ENCODE measurements around the gene OR5F1. TPM values are rescaled to one million over a fixed set of nuclear protein-coding genes. Genes with fewer than 3 reads are reported as not detected.

OR5F1 gene
- not detected for total RNA-seq
- polyA plus RNA-seq (ENCODE audit: insufficient read depth in 1 of 8, insufficient read length in 8 of 8, low replicate concordance in 1 of 8), result not detected
- long read RNA-seq, donor 1, result 0 reads
- long read RNA-seq, donor 2, result 0 reads
- long read RNA-seq, donor 3, result 0 reads
- long read RNA-seq, donor 4, result 0 reads
- long read RNA-seq, donor 5, result 0 reads
- long read RNA-seq, donor 6, result 0 reads
- long read RNA-seq, donor 7, result 0 reads
- long read RNA-seq, donor 8, partial matches to known transcripts, result 0 of 1 reads
- long read RNA-seq, donor 8, other reads (novel, unspliced or antisense), result 0 of 1 reads
- long read RNA-seq, donor 9, result 0 reads
- long read RNA-seq, donor 10, result 0 reads
- long read RNA-seq, donor 11, result 0 reads

- DNase-seq, result no peak
- Histone ChIP-seq H3K27me3 (ENCODE audit: control insufficient read depth, insufficient read depth, low read length) (no peaks in the 10 kb centered on the region), H3K9me3 (replicated peaks; ENCODE audit: control insufficient read depth, low read depth, low read length) (peaks cover 7% of the 10 kb centered on the region), H3K36me3 (ENCODE audit: control insufficient read depth, insufficient read depth, low read length) (no peaks in the 10 kb centered on the region), H3K4me3 (ENCODE audit: low read length) (no peak within 1 kb of the TSS), H3K27ac (ENCODE audit: low read length) (no peak within 1 kb of the TSS), H3K4me1 (ENCODE audit: control insufficient read depth, insufficient read depth, low read length) (no peaks in the 10 kb centered on the region)
- no CpG with 5 or more reads among the region's 2 CpGs for WGBS (ENCODE audit: insufficient coverage)
Measured at GRCh38 chr11:55994525-55994924, at the start of gene OR5F1. Gene OR5F1 (minus strand): TSS chr11:55994625. CDS start chr11:55994625, 0 bp downstream.

- no peaks in the 10 kb centered on the region for H3K4me1 ChIP-seq (ENCODE audit: control insufficient read depth, insufficient read depth, low read length)
- H3K27me3 ChIP-seq (ENCODE audit: control insufficient read depth, insufficient read depth, low read length), result no peaks in the 10 kb centered on the region
- H3K4me3 ChIP-seq (ENCODE audit: low read length), result no peak within 1 kb of the TSS
- no peak for DNase-seq
- H3K9me3 ChIP-seq (replicated peaks; ENCODE audit: control insufficient read depth, low read depth, low read length), result peaks cover 16% of the 10 kb centered on the region
- H3K36me3 ChIP-seq (ENCODE audit: control insufficient read depth, insufficient read depth, low read length), result no peaks in the 10 kb centered on the region
- no peak within 1 kb of the TSS for H3K27ac ChIP-seq (ENCODE audit: low read length)
Measured at GRCh38 chr11:56027354-56027753, 32.9 kb upstream of the OR5F1 start, which contains the start of gene OR5AS1. Gene OR5AS1 (plus strand): TSS chr11:56027654. CDS start chr11:56030419, 2,765 bp downstream.

GRCh38 chr11:56013805-56014204 lies 19.4 kb upstream of the OR5F1 start:
- Histone ChIP-seq H3K9me3 (replicated peaks; ENCODE audit: control insufficient read depth, low read depth, low read length) (peaks cover 19% of the 10 kb centered on the region), H3K4me3 (ENCODE audit: low read length) (no peak overlapping the region), H3K4me1 (ENCODE audit: control insufficient read depth, insufficient read depth, low read length) (no peaks in the 10 kb centered on the region), H3K36me3 (ENCODE audit: control insufficient read depth, insufficient read depth, low read length) (no peaks in the 10 kb centered on the region), H3K27me3 (ENCODE audit: control insufficient read depth, insufficient read depth, low read length) (no peaks in the 10 kb centered on the region), H3K27ac (ENCODE audit: low read length) (no peak overlapping the region)
- no peak for DNase-seq
- WGBS (ENCODE audit: insufficient coverage), result no CpG with 5 or more reads among the region's 2 CpGs

GRCh38 chr11:56010716-56011115 lies 16.3 kb upstream of the OR5F1 start:
- Histone ChIP-seq H3K4me1 (ENCODE audit: control insufficient read depth, insufficient read depth, low read length) (no peaks in the 10 kb centered on the region), H3K27ac (ENCODE audit: low read length) (no peak overlapping the region), H3K9me3 (replicated peaks; ENCODE audit: control insufficient read depth, low read depth, low read length) (peaks cover 15% of the 10 kb centered on the region), H3K4me3 (ENCODE audit: low read length) (no peak overlapping the region), H3K27me3 (ENCODE audit: control insufficient read depth, insufficient read depth, low read length) (no peaks in the 10 kb centered on the region), H3K36me3 (ENCODE audit: control insufficient read depth, insufficient read depth, low read length) (no peaks in the 10 kb centered on the region)
- no peak for DNase-seq

- H3K27ac ChIP-seq (ENCODE audit: low read length), result no peak overlapping the region
- no peaks in the 10 kb centered on the region for H3K36me3 ChIP-seq (ENCODE audit: control insufficient read depth, insufficient read depth, low read length)
- H3K4me1 ChIP-seq (ENCODE audit: control insufficient read depth, insufficient read depth, low read length), result no peaks in the 10 kb centered on the region
- H3K4me3 ChIP-seq (ENCODE audit: low read length), result no peak overlapping the region
- H3K27me3 ChIP-seq (ENCODE audit: control insufficient read depth, insufficient read depth, low read length), result no peaks in the 10 kb centered on the region
- peaks cover 22% of the 10 kb centered on the region for H3K9me3 ChIP-seq (replicated peaks; ENCODE audit: control insufficient read depth, low read depth, low read length)
- 62% methylated on average over 3 of the region's 3 CpGs for whole genome bisulfite sequencing (ENCODE audit: insufficient coverage)
- no peak for DNase-seq
Measured at GRCh38 chr11:55970935-55971334, 23.5 kb downstream of the OR5F1 start.

GRCh38 chr11:55969845-55970244 lies 24.6 kb downstream of the OR5F1 start, which contains the start of gene OR10AG1:
Gene OR10AG1 (minus strand): TSS chr11:55969945. CDS start chr11:55969907, 38 bp downstream.
- no CpG with 5 or more reads among the region's 2 CpGs for WGBS (ENCODE audit: insufficient coverage)
- H3K4me3 ChIP-seq (ENCODE audit: low read length), result no peak within 1 kb of the TSS
- H3K36me3 ChIP-seq (ENCODE audit: control insufficient read depth, insufficient read depth, low read length), result no peaks in the 10 kb centered on the region
- H3K4me1 ChIP-seq (ENCODE audit: control insufficient read depth, insufficient read depth, low read length), result no peaks in the 10 kb centered on the region
- H3K9me3 ChIP-seq (replicated peaks; ENCODE audit: control insufficient read depth, low read depth, low read length), result peaks cover 22% of the 10 kb centered on the region
- DNase-seq, result no peak
- H3K27me3 ChIP-seq (ENCODE audit: control insufficient read depth, insufficient read depth, low read length), result no peaks in the 10 kb centered on the region
- no peak within 1 kb of the TSS for H3K27ac ChIP-seq (ENCODE audit: low read length)

GRCh38 chr11:55967914-55968313 lies 26.5 kb downstream of the OR5F1 start:
- no peaks in the 10 kb centered on the region for H3K36me3 ChIP-seq (ENCODE audit: control insufficient read depth, insufficient read depth, low read length)
- 57% methylated on average over 2 of the region's 5 CpGs for WGBS (ENCODE audit: insufficient coverage)
- H3K4me1 ChIP-seq (ENCODE audit: control insufficient read depth, insufficient read depth, low read length), result no peaks in the 10 kb centered on the region
- DNase-seq, result no peak
- no peaks in the 10 kb centered on the region for H3K27me3 ChIP-seq (ENCODE audit: control insufficient read depth, insufficient read depth, low read length)
- no peak overlapping the region for H3K4me3 ChIP-seq (ENCODE audit: low read length)
- no peak overlapping the region for H3K27ac ChIP-seq (ENCODE audit: low read length)
- peaks cover 19% of the 10 kb centered on the region for H3K9me3 ChIP-seq (replicated peaks; ENCODE audit: control insufficient read depth, low read depth, low read length)

GRCh38 chr11:55966391-55966790 lies 28.0 kb downstream of the OR5F1 start:
- DNase-seq, result no peak
- no CpG with 5 or more reads among the region's 2 CpGs for WGBS (ENCODE audit: insufficient coverage)
- Histone ChIP-seq H3K4me1 (ENCODE audit: control insufficient read depth, insufficient read depth, low read length) (no peaks in the 10 kb centered on the region), H3K4me3 (ENCODE audit: low read length) (no peak overlapping the region), H3K27ac (ENCODE audit: low read length) (no peak overlapping the region), H3K27me3 (ENCODE audit: control insufficient read depth, insufficient read depth, low read length) (no peaks in the 10 kb centered on the region), H3K9me3 (replicated peaks; ENCODE audit: control insufficient read depth, low read depth, low read length) (peaks cover 25% of the 10 kb centered on the region), H3K36me3 (ENCODE audit: control insufficient read depth, insufficient read depth, low read length) (no peaks in the 10 kb centered on the region)

GRCh38 chr11:55956521-55956920 lies 37.9 kb downstream of the OR5F1 start:
- no CpG with 5 or more reads among the region's 4 CpGs for WGBS (ENCODE audit: insufficient coverage)

GRCh38 chr11:55949330-55949729 lies 45.1 kb downstream of the OR5F1 start:
- no peaks in the 10 kb centered on the region for H3K27me3 ChIP-seq (ENCODE audit: control insufficient read depth, insufficient read depth, low read length)
- H3K4me1 ChIP-seq (ENCODE audit: control insufficient read depth, insufficient read depth, low read length), result no peaks in the 10 kb centered on the region
- H3K9me3 ChIP-seq (replicated peaks; ENCODE audit: control insufficient read depth, low read depth, low read length), result peaks cover 11% of the 10 kb centered on the region
- no peaks in the 10 kb centered on the region for H3K36me3 ChIP-seq (ENCODE audit: control insufficient read depth, insufficient read depth, low read length)
- H3K4me3 ChIP-seq (ENCODE audit: low read length), result no peak overlapping the region
- H3K27ac ChIP-seq (ENCODE audit: low read length), result no peak overlapping the region
- WGBS (ENCODE audit: insufficient coverage), result 44% methylated on average over 3 of the region's 4 CpGs
- DNase-seq, result no peak

More at GRCh38 chr11:55956521-55956920, 37.9 kb downstream of the OR5F1 start:
- Histone ChIP-seq H3K4me3 (ENCODE audit: low read length) (no peak overlapping the region), H3K9me3 (replicated peaks; ENCODE audit: control insufficient read depth, low read depth, low read length) (peaks cover 5% of the 10 kb centered on the region), H3K4me1 (ENCODE audit: control insufficient read depth, insufficient read depth, low read length) (no peaks in the 10 kb centered on the region), H3K27me3 (ENCODE audit: control insufficient read depth, insufficient read depth, low read length) (no peaks in the 10 kb centered on the region), H3K36me3 (ENCODE audit: control insufficient read depth, insufficient read depth, low read length) (no peaks in the 10 kb centered on the region), H3K27ac (ENCODE audit: low read length) (no peak overlapping the region)
- no peak for DNase-seq
